ENCODE measurements around the gene SFXN5.

SFXN5 gene

GRCh38 chr2:72959554-72959953 lies 112.0 kb downstream of the SFXN5 start:
- Histone ChIP-seq H3K9me3 (ENCODE audit: insufficient read depth, low read length) (no peaks in the 10 kb centered on the region), H3K27me3 (ENCODE audit: low read length) (no peaks in the 10 kb centered on the region), H3K9me2 (replicated peaks; ENCODE audit: insufficient read depth, low read length) (no peaks in the 10 kb centered on the region), H3K4me2 (ENCODE audit: low read depth, low read length, poor library complexity, severe bottlenecking) (no peak overlapping the region), H3K9ac (ENCODE audit: low read length) (no peak overlapping the region), H3K4me3 (ENCODE audit: insufficient read depth, low read length, poor library complexity, severe bottlenecking) (no peak overlapping the region), H3K27ac (ENCODE audit: low read depth, low read length) (no peak overlapping the region), H4K20me1 (ENCODE audit: low read depth, low read length) (no peaks in the 10 kb centered on the region), H3K79me2 (ENCODE audit: insufficient read depth, low read length) (no peaks in the 10 kb centered on the region), H3F3A (ENCODE audit: insufficient read depth) (no peaks in the 10 kb centered on the region), H2AFZ (ENCODE audit: low read depth, low read length, severe bottlenecking) (no peak overlapping the region), H3K36me3 (ENCODE audit: low read length) (no peaks in the 10 kb centered on the region)
- TF ChIP-seq EZH2phosphoT487 (conservative IDR thresholded peaks at IDR 0.05; ENCODE audit: low read length) (no peak), CTCF (IDR thresholded peaks at IDR 0.05; ENCODE audit: insufficient read depth, low read length, poor library complexity, severe bottlenecking) (no peak)

DNA sequence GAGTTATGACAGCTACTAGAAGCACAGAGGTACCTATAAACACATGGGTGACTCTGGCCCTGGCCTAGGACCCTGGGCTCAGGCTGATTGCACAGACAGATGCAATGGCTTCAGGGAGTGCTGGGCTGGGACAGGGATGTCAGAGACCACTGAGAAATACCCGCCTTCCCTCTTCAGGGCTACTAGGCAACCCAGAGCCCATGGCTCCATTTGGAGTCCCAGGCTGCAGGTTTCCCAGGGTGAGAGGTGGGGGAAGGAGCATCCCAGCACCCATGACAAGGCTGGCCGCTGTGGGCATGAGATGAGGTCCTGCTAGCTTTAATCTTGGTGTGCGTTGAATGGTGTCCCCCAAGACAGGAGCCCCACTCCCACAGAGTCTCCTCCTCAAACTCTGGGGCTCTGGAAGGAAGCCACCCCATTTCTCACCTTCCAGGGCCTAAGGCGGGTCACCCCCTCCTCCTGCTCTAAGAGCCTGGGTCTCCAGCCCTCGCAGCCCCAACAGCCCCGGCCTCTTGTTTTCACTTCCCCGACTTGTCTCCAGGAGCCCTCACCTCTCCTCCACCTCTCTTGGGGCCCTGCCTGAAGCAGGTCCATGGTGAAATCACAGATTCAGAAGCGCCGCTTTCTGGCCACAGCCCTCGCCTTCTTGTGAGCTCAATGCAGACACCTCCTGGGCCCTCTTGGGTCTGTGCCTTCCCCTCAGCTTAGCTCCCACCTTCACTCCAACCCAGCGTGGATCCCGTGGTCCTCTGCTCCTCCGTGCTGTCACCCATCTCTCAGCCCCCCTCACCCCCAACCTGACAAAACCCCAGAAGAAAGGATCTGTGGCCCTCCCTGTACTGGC lies 112.7 kb downstream of the SFXN5 start:
- Histone ChIP-seq H3K4me2 (ENCODE audit: low read depth, low read length, poor library complexity, severe bottlenecking) (no peak overlapping the region), H3K27ac (ENCODE audit: low read depth, low read length) (no peak overlapping the region), H2AFZ (ENCODE audit: low read depth, low read length, severe bottlenecking) (no peak overlapping the region), H3K79me2 (ENCODE audit: insufficient read depth, low read length) (no peaks in the 10 kb centered on the region), H3K9ac (ENCODE audit: low read length) (no peak overlapping the region), H3K9me2 (replicated peaks; ENCODE audit: insufficient read depth, low read length) (no peaks in the 10 kb centered on the region), H3F3A (ENCODE audit: insufficient read depth) (no peaks in the 10 kb centered on the region), H3K9me3 (ENCODE audit: insufficient read depth, low read length) (no peaks in the 10 kb centered on the region), H4K20me1 (ENCODE audit: low read depth, low read length) (no peaks in the 10 kb centered on the region), H3K36me3 (ENCODE audit: low read length) (no peaks in the 10 kb centered on the region), H3K27me3 (ENCODE audit: low read length) (no peaks in the 10 kb centered on the region), H3K4me3 (ENCODE audit: insufficient read depth, low read length, poor library complexity, severe bottlenecking) (no peak overlapping the region)
- no peak for TF ChIP-seq EZH2phosphoT487 (conservative IDR thresholded peaks at IDR 0.05; ENCODE audit: low read length)
- TF ChIP-seq CTCF (IDR thresholded peaks at IDR 0.05; ENCODE audit: insufficient read depth, low read length, poor library complexity, severe bottlenecking): no peak

DNA sequence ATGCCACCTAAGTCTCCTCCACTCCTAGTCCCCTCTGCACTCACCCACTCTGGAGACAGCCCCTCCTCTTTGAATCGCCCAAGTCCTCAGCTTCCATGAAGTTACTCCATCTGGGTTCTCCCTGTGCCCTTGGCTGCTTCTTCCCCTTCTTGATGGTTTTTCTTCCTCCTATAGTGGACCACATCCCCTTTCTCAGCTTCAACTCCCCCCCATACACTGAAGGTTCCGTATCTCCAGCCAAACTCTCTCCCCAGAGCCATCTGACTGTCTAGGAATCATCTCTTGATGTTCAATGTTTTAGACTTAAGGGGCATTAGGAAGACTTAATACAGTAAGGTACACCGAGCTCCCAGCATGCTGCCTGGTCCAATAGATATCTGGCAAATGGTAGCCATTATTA lies 114.6 kb downstream of the SFXN5 start:
- Histone ChIP-seq H3F3A (ENCODE audit: insufficient read depth) (no peaks in the 10 kb centered on the region), H3K9me3 (ENCODE audit: insufficient read depth, low read length) (no peaks in the 10 kb centered on the region), H3K9ac (ENCODE audit: low read length) (no peak overlapping the region), H3K4me3 (ENCODE audit: insufficient read depth, low read length, poor library complexity, severe bottlenecking) (no peak overlapping the region), H3K4me2 (ENCODE audit: low read depth, low read length, poor library complexity, severe bottlenecking) (no peak overlapping the region), H3K27ac (ENCODE audit: low read depth, low read length) (no peak overlapping the region), H3K9me2 (replicated peaks; ENCODE audit: insufficient read depth, low read length) (no peaks in the 10 kb centered on the region), H4K20me1 (ENCODE audit: low read depth, low read length) (no peaks in the 10 kb centered on the region), H2AFZ (ENCODE audit: low read depth, low read length, severe bottlenecking) (no peak overlapping the region), H3K27me3 (ENCODE audit: low read length) (no peaks in the 10 kb centered on the region), H3K79me2 (ENCODE audit: insufficient read depth, low read length) (no peaks in the 10 kb centered on the region), H3K36me3 (ENCODE audit: low read length) (no peaks in the 10 kb centered on the region)
- no peak for TF ChIP-seq EZH2phosphoT487 (conservative IDR thresholded peaks at IDR 0.05; ENCODE audit: low read length)
- TF ChIP-seq CTCF (IDR thresholded peaks at IDR 0.05; ENCODE audit: insufficient read depth, low read length, poor library complexity, severe bottlenecking): no peak
